GM12878 (cell line): ENCODE results near the gene KMT2E. TPM values are rescaled to one million over a fixed set of nuclear protein-coding genes. Genes with fewer than 3 reads are reported as not detected.

ENCODE experiments used
- ATAC-seq: fragments of 200-7000 bp; cut with Tn5 transposase; 3 replicates; pipeline ENCODE4 v1.9.1; 2020; ENCODE audit warnings: mild to moderate bottlenecking, moderate library complexity
- BruUV-seq: library from RNA; stranded (reverse); fragments of 400-500 nt; replicated peaks from 2 replicates; lab custom pipeline; 2021; lab: Mats Ljungman, UMichigan
- CTCF ChIA-PET: fragments of 300-600 bp; sonication (Branson Sonifier 250); formaldehyde crosslinking; extraction: SDS; loops from one replicate; lab custom pipeline; 2021; ENCODE audit warnings: inconsistent platforms; lab: Yijun Ruan, JAX
- POLR2A ChIA-PET: fragments of 350-600 bp; formaldehyde crosslinking; extraction: SDS; loops from one replicate; lab custom pipeline; 2021; ENCODE audit warnings: inconsistent platforms; lab: Charles Lee
- RAD21 ChIA-PET: fragments of 300-600 bp; sonication (Branson Sonifier 250); formaldehyde crosslinking; loops from one replicate; lab custom pipeline; 2023; ENCODE audit warnings: antibody characterized with exemption; ENCODE audit not compliant: unreplicated experiment; lab: Charles Lee
- SMC1A ChIA-PET: fragments of 300-600 bp; sonication (Branson Sonifier 250); formaldehyde crosslinking; loops from one replicate; lab custom pipeline; 2023; ENCODE audit not compliant: unreplicated experiment, uncharacterized antibody; lab: Charles Lee
- DNase-seq: peaks from one replicate; pipeline ENCODE4 v3.0.0-alpha.2; 2011; ENCODE audit warnings: low read depth, low spot score
- FAIRE-seq: peaks from 3 replicates; lab custom pipeline; 2011; peaks lifted over from hg19 to GRCh38; lab: Jason Lieb, UNC
- H2AFZ ChIP-seq: 2 replicates; pipeline ENCODE4 v1.6.0; 2011; ENCODE audit warnings: low read depth, low read length, control low read depth; ENCODE audit not compliant: control insufficient read depth
- H3K27ac ChIP-seq: 2 replicates; pipeline ENCODE4 v1.5.1; 2011; ENCODE audit warnings: control low read depth; ENCODE audit not compliant: control insufficient read depth, insufficient read depth
- H3K27me3 ChIP-seq, 2 experiments: replicated peaks in 1 of 2; 2 replicates each; pipeline versions ENCODE4 v1.6.0 to v1.6.1; 2011; ENCODE audit warnings: low read length in 1 of 2; ENCODE audit not compliant: control insufficient read depth in 2 of 2, insufficient read depth in 2 of 2
- H3K36me3 ChIP-seq, 2 experiments: 2 replicates each; pipeline ENCODE4 v1.5.1; 2011; ENCODE audit warnings: low read length in 1 of 2; ENCODE audit not compliant: control insufficient read depth in 2 of 2, insufficient read depth in 2 of 2
- H3K4me1 ChIP-seq: 2 replicates; pipeline ENCODE4 v1.6.1; 2011; ENCODE audit warnings: mild to moderate bottlenecking, low read length, moderate library complexity, mixed read lengths; ENCODE audit not compliant: control insufficient read depth, insufficient read depth
- H3K4me2 ChIP-seq: 2 replicates; pipeline ENCODE4 v1.6.0; 2011; ENCODE audit warnings: control low read depth; ENCODE audit not compliant: control insufficient read depth, insufficient read depth
- H3K4me3 ChIP-seq: fragments of 200-600 bp; sonication (generic); 2 replicates; pipeline ENCODE4 v1.5.1; 2016
- H3K79me2 ChIP-seq: 2 replicates; pipeline ENCODE4 v1.6.0; 2011; ENCODE audit warnings: low read length; ENCODE audit not compliant: control insufficient read depth, insufficient read depth
- H3K9ac ChIP-seq: 2 replicates; pipeline ENCODE4 v1.8.0; 2011; ENCODE audit warnings: low read length, control low read depth, mixed read lengths; ENCODE audit not compliant: control insufficient read depth, insufficient read depth
- H3K9me3 ChIP-seq: replicated peaks from 3 replicates; pipeline ENCODE4 v1.5.1; 2011; ENCODE audit warnings: mild to moderate bottlenecking, low read length; ENCODE audit not compliant: control insufficient read depth, insufficient read depth
- H4K20me1 ChIP-seq: 2 replicates; pipeline ENCODE4 v1.6.0; 2011; ENCODE audit not compliant: control insufficient read depth, insufficient read depth
- ATF2 ChIP-seq: IDR thresholded peaks from 2 replicates; pipeline ENCODE4 v1.6.1; 2012; ENCODE audit warnings: low read length, inconsistent platforms
- CBFB ChIP-seq: IDR thresholded peaks from 2 replicates; pipeline ENCODE4 v1.6.1; 2016; ENCODE audit warnings: antibody characterized with exemption, low read depth
- CBX5 ChIP-seq: sonication (generic); IDR thresholded peaks from 2 replicates; pipeline ENCODE4 v1.6.1; 2016; ENCODE audit warnings: low read depth, moderate library complexity, mild to moderate bottlenecking, inconsistent platforms
- ESRRA ChIP-seq: IDR thresholded peaks from 2 replicates; pipeline ENCODE4 v1.6.1; 2012; ENCODE audit warnings: mild to moderate bottlenecking, low read length, improper control_type of control experiment
- HCFC1 ChIP-seq: fragments of 150-350 bp; IDR thresholded peaks from 2 replicates; pipeline ENCODE4 v1.6.1; 2014; ENCODE audit warnings: low read length
- KDM1A ChIP-seq: fragments of 200-600 bp; sonication (generic); IDR thresholded peaks from 2 replicates; pipeline ENCODE4 v1.6.1; 2016; ENCODE audit warnings: borderline replicate concordance
- MLLT1 ChIP-seq: fragments of 450-650 bp; IDR thresholded peaks from 2 replicates; pipeline ENCODE4 v1.6.1; 2016; ENCODE audit warnings: mild to moderate bottlenecking
- MXI1 ChIP-seq: fragments of 150-350 bp; IDR thresholded peaks from 2 replicates; pipeline ENCODE4 v1.6.1; 2011; ENCODE audit warnings: low read depth, mild to moderate bottlenecking, inconsistent platforms, low read length, improper control_type of control experiment
- PAX5 ChIP-seq: IDR thresholded peaks from 2 replicates; pipeline ENCODE4 v1.6.1; 2011; ENCODE audit warnings: low read depth, low read length, borderline replicate concordance
- RFX5 ChIP-seq: IDR thresholded peaks from 2 replicates; pipeline ENCODE4 v1.6.1; 2011; ENCODE audit warnings: low read depth, low read length, improper control_type of control experiment
- SMARCA5 ChIP-seq: fragments of 450-650 bp; IDR thresholded peaks from 2 replicates; pipeline ENCODE4 v1.6.1; 2017; ENCODE audit warnings: mild to moderate bottlenecking
- SMC3 ChIP-seq: IDR thresholded peaks from 2 replicates; pipeline ENCODE4 v1.6.1; 2011; ENCODE audit warnings: low read length, improper control_type of control experiment, borderline replicate concordance
- STAT1 ChIP-seq: fragments of 450-650 bp; conservative IDR thresholded peaks from 2 replicates; pipeline ENCODE4 v1.6.1; 2014; ENCODE audit warnings: antibody characterized with exemption, mild to moderate bottlenecking
- TAF1 ChIP-seq: IDR thresholded peaks from 2 replicates; pipeline ENCODE4 v1.6.1; 2011; ENCODE audit warnings: mild to moderate bottlenecking, low read depth, low read length, borderline replicate concordance
- TARDBP ChIP-seq: IDR thresholded peaks from 2 replicates; pipeline ENCODE4 v1.6.1; 2016; ENCODE audit warnings: borderline replicate concordance
- WRNIP1 ChIP-seq: IDR thresholded peaks from 2 replicates; pipeline ENCODE4 v1.6.1; 2011; ENCODE audit warnings: low read depth, low read length, improper control_type of control experiment, borderline replicate concordance
- ZNF207 ChIP-seq: fragments of 450-650 bp; IDR thresholded peaks from 2 replicates; pipeline ENCODE4 v1.6.1; 2014; ENCODE audit warnings: antibody characterized with exemption, mild to moderate bottlenecking, borderline replicate concordance
- WGBS: methylation state at CpG from one replicate; pipeline ENCODE4 v1.1.6; 2016; ENCODE audit warnings: low lambda C conversion rate; ENCODE audit not compliant: insufficient replicate concordance, insufficient coverage; ENCODE audit errors: missing lambda C conversion rate; 5-methylcytosine and 5-hydroxymethylcytosine counted together
- in situ Hi-C: fragments of 300-500 bp; cut with MboI; formaldehyde crosslinking; loops from 9 replicates; pipeline ENCODE4 v1.14.3; 2018; ENCODE audit warnings: mixed read lengths
- intact Hi-C: fragments of 100-400 bp; cut with micrococcal nuclease; formaldehyde crosslinking; loops from one replicate; pipeline ENCODE4 v1.14.2; 2022; ENCODE audit not compliant: unreplicated experiment
- polyA plus RNA-seq, 11 experiments: library from polyadenylated mRNA; depleted of rRNA in 4 of 11; unstranded in 6 of 11; stranded (reverse) in 5 of 11; fragments of >200 nt; fragmentation: Nextera tagmentation in 4 of 11; fragmentation: Illumina TruSeq in 1 of 11; extraction: Ambion mirVana in 4 of 11; extraction: Trizol in 1 of 11; gene quantifications; 1 replicate in 1 of 11; 2 replicates in 10 of 11; pipeline versions ENCODE4 v1.2.1 to v1.2.3, GENCODE V29; 2011 to 2016; ENCODE audit warnings: inconsistent platforms in 2 of 11, missing spikeins in 2 of 11, low read depth in 1 of 11
- total RNA-seq, 4 experiments: library from RNA; depleted of rRNA in 3 of 4; stranded (reverse); fragments of >200 nt in 3 of 4; fragmentation: Illumina TruSeq in 1 of 4; extraction: Trizol in 1 of 4; gene quantifications; 2 replicates each; pipeline versions ENCODE4 v1.2.1 to v1.2.3, GENCODE V29; 2013 to 2021

KMT2E gene
- total and polyA plus RNA-seq, 10 of the 15 experiments (the other 5 are each of a cell fraction or from before 2014, with no cell fraction given): 13.2 to 68.1 (median 34.1) TPM

GRCh38 chr7:105125745-105126144 lies 111.7 kb downstream of the KMT2E start:
- ChIA-PET RAD21 (no interaction called here), POLR2A (interaction anchor here (0.9 to 1.5 kb wide), 2 partner anchors 8 to 136 kb away, joined by 3 read pairs; no protein-coding TSS in a partner anchor)
- in situ Hi-C loops: no loop called here

More at GRCh38 chr7:105125745-105126144, 111.7 kb downstream of the KMT2E start:
- Histone ChIP-seq H3K4me3 (no peak overlapping the region), H3K4me1 (peaks cover 7% of the 10 kb centered on the region), H3K36me3 (peaks cover 2 to 6% of the 10 kb centered on the region in 2 experiments; a peak in 3 of 4 replicates), H3K9me3 (no peaks in the 10 kb centered on the region), H3K4me2 (no peak overlapping the region), H3K27me3 (no peaks in the 10 kb centered on the region), H4K20me1 (no peaks in the 10 kb centered on the region), H3K9ac (no peak overlapping the region), H3K79me2 (no peaks in the 10 kb centered on the region), H2AFZ (no peak overlapping the region), H3K27ac (no peak overlapping the region)
- intact Hi-C loops: no loop called here
- TF ChIP-seq ATF2 (no peak), STAT1 (no peak), MLLT1 (no peak), TAF1 (no peak), RFX5 (no peak), CBX5 (no peak), SMC3 (no peak), ZNF207 (no peak), HCFC1 (no peak), MXI1 (no peak), KDM1A (no peak), TARDBP (no peak), PAX5 (no peak), CBFB (no peak), SMARCA5 (no peak), ESRRA (no peak), WRNIP1 (no peak)
- FAIRE-seq: no peak
- ChIA-PET CTCF (no interaction called here), SMC1A (interaction anchor here (0.8 to 2.6 kb wide), 3 partner anchors 9 to 144 kb away, joined by 3 to 7 read pairs (median 3); no protein-coding TSS in a partner anchor)
- no TSS peak for BruUV-seq
- no peak for ATAC-seq
- 95% methylated on average over 12 of the region's 12 CpGs for WGBS
- no peak for DNase-seq
